OCI-LY3 (cell line): ENCODE results near the gene TBPL2.

Source experiments
- CTCF ChIP-seq: fragments of 200-600, 300-600 bp; sonication (generic); IDR thresholded peaks from 2 replicates; pipeline ENCODE4 v1.5.1; 2014; ENCODE audit warnings: antibody characterized with exemption, low read length, low read depth
- EZH2phosphoT487 ChIP-seq: fragments of 200-600 bp; shearing (Covaris generic); IDR thresholded peaks from 2 replicates; pipeline ENCODE4 v1.6.1; 2018; ENCODE audit warnings: antibody characterized with exemption, mixed run types, low read depth

- no peak for TF ChIP-seq CTCF
- TF ChIP-seq EZH2phosphoT487 = no peak
Measured at GRCh38 chr14:55477680-55478079, 37.3 kb upstream of the TBPL2 start.
